Tibial nerve (tissue), 4 donors: ENCODE results near the gene C9orf152. TPM values are rescaled to one million over a fixed set of nuclear protein-coding genes. Genes with fewer than 3 reads are reported as not detected.

ENCODE experiments used
- DNase-seq, 2 donors: peaks; one replicate each; pipeline ENCODE4 v3.0.0-alpha.2; 2019; ENCODE audit warnings: low spot score in 2 of 2
- H3K27ac ChIP-seq, 4 donors: fragments of 200-600 bp; sonication (generic) in 3 of 4; one replicate each; pipeline ENCODE4 v1.5.1; 2017 to 2019; ENCODE audit warnings: mild to moderate bottlenecking in 1 of 4
- H3K27me3 ChIP-seq, 2 donors: fragments of 200-600 bp; sonication (generic) in 1 of 2; one replicate each; pipeline versions ENCODE4 v1.5.1 to v1.6.0; 2017 to 2019
- H3K36me3 ChIP-seq, 3 donors: fragments of 200-600 bp; sonication (generic); one replicate each; pipeline ENCODE4 v1.5.1; 2018 to 2019
- H3K4me1 ChIP-seq, 4 donors: fragments of 200-600 bp; sonication (generic) in 3 of 4; one replicate each; pipeline ENCODE4 v1.5.1; 2017 to 2019
- H3K4me3 ChIP-seq, 4 donors: fragments of 200-600 bp; sonication (generic) in 3 of 4; one replicate each; pipeline ENCODE4 v1.5.1; 2017 to 2019; ENCODE audit warnings: mild to moderate bottlenecking in 1 of 4, moderate library complexity in 1 of 4
- H3K9me3 ChIP-seq, 4 donors: fragments of 200-600 bp; sonication (generic) in 3 of 4; one replicate each; pipeline ENCODE4 v1.5.1; 2017 to 2019
- CTCF ChIP-seq, 5 experiments: fragments of 200-600 bp in 3 of 5; fragments of 450-650 bp in 2 of 5; sonication (generic) in 3 of 5; IDR thresholded peaks; one replicate each; pipeline ENCODE4 v1.5.1; 2016 to 2019; ENCODE audit warnings: antibody characterized with exemption in 5 of 5, mild to moderate bottlenecking in 3 of 5, moderate library complexity in 2 of 5
- EP300 ChIP-seq, 2 donors: sonication (generic); formaldehyde crosslinking; IDR thresholded peaks; one replicate each; pipeline ENCODE4 v1.6.1; 2017; ENCODE audit warnings: antibody characterized with exemption in 2 of 2, mild to moderate bottlenecking in 1 of 2
- POLR2A ChIP-seq, 2 donors: fragments of 450-650 bp; IDR thresholded peaks; one replicate each; pipeline ENCODE4 v1.6.1; 2017; ENCODE audit warnings: antibody characterized with exemption in 2 of 2, mild to moderate bottlenecking in 2 of 2, moderate library complexity in 2 of 2
- WGBS, 2 donors: methylation state at CpG; one replicate each; pipeline ENCODE4 v1.1.5; 2018; 5-methylcytosine and 5-hydroxymethylcytosine counted together
- total RNA-seq, 4 donors: library from RNA; depleted of rRNA; stranded (reverse); fragments of >200 nt; gene quantifications; one replicate each; pipeline ENCODE4 v1.1.0, GENCODE V29; 2016

Gene C9orf152
- total RNA-seq, 4 donors from 2014 or later, result not detected

- Histone ChIP-seq H3K36me3 (peaks cover 0 to 50% (median 8%) of the 10 kb centered on the region in 3 donors), H3K4me3 (no peak overlapping the region), H3K4me1 (peaks cover 0 to 25% (median 8%) of the 10 kb centered on the region in 4 donors), H3K27ac (no peak overlapping the region), H3K9me3 (no peaks in the 10 kb centered on the region), H3K27me3 (no peaks in the 10 kb centered on the region)
- TF ChIP-seq POLR2A (IDR thresholded peaks at IDR 0.05) (no peak), CTCF (IDR thresholded peaks at IDR 0.05) (no peak), EP300 (IDR thresholded peaks at IDR 0.05) (no peak)
- DNase-seq, result no peak
- 94 to 99% methylated on average over 4 of the region's 4 CpGs for WGBS, 2 donors
These were observed 41.6 kb upstream of the C9orf152 start for GRCh38 chr9:110249603-110250002.

- 77 to 100% methylated on average over 2 of the region's 2 CpGs for WGBS, 2 donors
- Histone ChIP-seq H3K9me3 (no peaks in the 10 kb centered on the region), H3K36me3 (peaks cover 0 to 62% (median 8%) of the 10 kb centered on the region in 3 donors), H3K27ac (no peak overlapping the region), H3K4me3 (no peak overlapping the region), H3K4me1 (peaks cover 0 to 18% (median 2%) of the 10 kb centered on the region in 4 donors), H3K27me3 (no peaks in the 10 kb centered on the region)
- DNase-seq, result no peak
- TF ChIP-seq CTCF (IDR thresholded peaks at IDR 0.05), result no peak
These were observed 40.4 kb upstream of the C9orf152 start for GRCh38 chr9:110248361-110248760.

DNA sequence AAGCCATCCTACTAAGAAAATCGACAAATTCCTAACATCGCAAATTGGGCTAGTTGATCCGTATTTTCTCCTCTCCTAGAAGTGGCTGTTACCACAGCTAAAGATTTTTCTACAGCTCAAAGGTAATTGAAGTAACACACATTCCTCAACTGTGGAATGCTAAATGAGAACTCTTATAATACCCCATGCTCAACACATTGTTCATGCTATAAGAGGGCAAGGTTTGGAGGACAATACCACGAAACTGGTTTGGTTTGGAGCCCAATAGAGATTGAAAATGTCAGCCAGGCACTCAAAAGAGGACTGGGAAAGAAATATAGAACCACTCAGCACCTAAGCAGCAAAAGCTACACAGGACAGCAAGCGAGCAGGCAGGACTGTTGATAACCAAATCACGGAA lies 38.3 kb upstream of the C9orf152 start:
- 95 to 96% methylated on average over 6 of the region's 6 CpGs for WGBS, 2 donors
- H3K36me3 ChIP-seq, result peaks cover 0 to 82% (median 8%) of the 10 kb centered on the region in 3 donors

DNA sequence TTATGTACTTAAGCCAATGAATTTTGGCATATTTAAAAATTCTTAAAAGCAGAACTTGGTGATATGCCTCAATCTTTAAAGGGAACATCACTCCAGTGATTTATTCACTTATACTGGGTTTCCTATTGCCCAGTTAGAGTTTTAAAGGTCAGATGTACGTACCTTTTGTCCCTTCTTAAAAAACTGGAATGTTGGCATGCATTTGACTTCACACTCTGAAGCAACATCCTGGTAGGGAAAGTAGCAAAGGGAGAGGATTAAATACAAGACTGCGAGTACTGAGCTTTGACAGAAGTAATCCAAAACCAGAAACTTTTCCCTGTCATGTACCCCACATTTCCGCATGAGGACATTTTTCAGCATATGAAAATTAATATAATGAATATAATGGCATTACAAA lies 36.7 kb upstream of the C9orf152 start:
- 69 to 92% methylated on average over 3 of the region's 3 CpGs for WGBS, 2 donors
- no peak overlapping the region for H3K27ac ChIP-seq
- H3K9me3 ChIP-seq, result no peaks in the 10 kb centered on the region
- no peaks in the 10 kb centered on the region for H3K27me3 ChIP-seq
- no peak for DNase-seq
- H3K4me3 ChIP-seq, result no peak overlapping the region
- peaks cover 0 to 72% (median 3%) of the 10 kb centered on the region in 3 donors for H3K36me3 ChIP-seq
- no peaks in the 10 kb centered on the region for H3K4me1 ChIP-seq
- no peak for TF ChIP-seq EP300 (IDR thresholded peaks at IDR 0.05)
- TF ChIP-seq CTCF (IDR thresholded peaks at IDR 0.05), result no peak

More for the DNA sequence above, 38.3 kb upstream of the C9orf152 start:
- DNase-seq, result no peak
- no peak for TF ChIP-seq CTCF (IDR thresholded peaks at IDR 0.05)
- TF ChIP-seq POLR2A (IDR thresholded peaks at IDR 0.05), result no peak
- TF ChIP-seq EP300 (IDR thresholded peaks at IDR 0.05), result no peak
- no peaks in the 10 kb centered on the region for H3K9me3 ChIP-seq
- H3K4me1 ChIP-seq, result peaks cover 0 to 8% (median 0%) of the 10 kb centered on the region in 4 donors
- H3K4me3 ChIP-seq, result no peak overlapping the region
- H3K27me3 ChIP-seq, result no peaks in the 10 kb centered on the region
- no peak overlapping the region for H3K27ac ChIP-seq

GRCh38 chr9:110241858-110242321 lies 33.9 kb upstream of the C9orf152 start:
- no peak overlapping the region for H3K27ac ChIP-seq
- no peaks in the 10 kb centered on the region for H3K9me3 ChIP-seq
- H3K27me3 ChIP-seq, result no peaks in the 10 kb centered on the region
- peaks cover 0 to 49% (median 0%) of the 10 kb centered on the region in 3 donors for H3K36me3 ChIP-seq
- TF ChIP-seq POLR2A (IDR thresholded peaks at IDR 0.05) (no peak), EP300 (IDR thresholded peaks at IDR 0.05) (no peak), CTCF (IDR thresholded peaks at IDR 0.05) (no peak)
- no peaks in the 10 kb centered on the region for H3K4me1 ChIP-seq
- H3K4me3 ChIP-seq, result no peak overlapping the region
- 96 to 100% methylated on average over 1 of the region's 1 CpG for WGBS, 2 donors
- no peak for DNase-seq
